Heart left ventricle (tissue), 16 donors: ENCODE measurements around the gene SOBP. TPM values are rescaled to one million over a fixed set of nuclear protein-coding genes. Genes with fewer than 3 reads are reported as not detected.
A peak's percentile ranks its signal among the peaks of the same experiment; 100 is the strongest.

ENCODE experiments used
- ATAC-seq, 4 donors: fragments of 200-7000 bp; cut with Tn5 transposase; one replicate each; pipeline ENCODE4 v1.9.1; 2020 to 2022; ENCODE audit warnings: moderate library complexity in 4 of 4, mild to moderate bottlenecking in 3 of 4, moderate number of reproducible peaks in 1 of 4
- DNase-seq, 5 donors: peaks; one replicate each; pipeline ENCODE4 v3.0.0-alpha.2; 2020
- H3K27ac ChIP-seq, 12 donors: fragments of 200-600 bp; sonication (generic) in 4 of 12; one replicate each; pipeline versions ENCODE4 v1.5.0 to v1.8.0; 2016 to 2022; ENCODE audit warnings: mild to moderate bottlenecking in 2 of 12
- H3K27me3 ChIP-seq, 9 donors: fragments of 200-600 bp; sonication (generic) in 2 of 9; one replicate each; pipeline versions ENCODE4 v1.5.1 to v1.8.0; 2016 to 2022; ENCODE audit warnings: mild to moderate bottlenecking in 3 of 9
- H3K36me3 ChIP-seq, 9 donors: fragments of 200-600 bp; sonication (generic) in 2 of 9; one replicate each; pipeline versions ENCODE4 v1.5.0 to v1.8.0; 2018 to 2022; ENCODE audit warnings: mild to moderate bottlenecking in 2 of 9
- H3K4me1 ChIP-seq, 12 donors: fragments of 200-600 bp; sonication (generic) in 4 of 12; one replicate each; pipeline versions ENCODE4 v1.5.0 to v1.8.0; 2016 to 2022; ENCODE audit warnings: mild to moderate bottlenecking in 3 of 12
- H3K4me3 ChIP-seq, 12 donors: fragments of 200-600 bp; sonication (generic) in 4 of 12; one replicate each; pipeline versions ENCODE4 v1.5.0 to v1.8.0; 2017 to 2022; ENCODE audit warnings: mild to moderate bottlenecking in 9 of 12, moderate library complexity in 4 of 12
- H3K9me3 ChIP-seq, 12 donors: fragments of 200-600 bp; sonication (generic) in 4 of 12; one replicate each; pipeline versions ENCODE4 v1.5.0 to v1.8.0; 2016 to 2022; ENCODE audit warnings: mild to moderate bottlenecking in 1 of 12
- CTCF ChIP-seq, 12 donors: fragments of 200-600 bp; sonication (generic) in 4 of 12; IDR thresholded peaks; one replicate each; pipeline versions ENCODE4 v1.5.0 to v1.8.0; 2018 to 2022; ENCODE audit warnings: antibody characterized with exemption in 12 of 12, mild to moderate bottlenecking in 5 of 12
- POLR2A ChIP-seq, 2 donors: fragments of 450-650 bp; IDR thresholded peaks; one replicate each; pipeline ENCODE4 v1.6.1; 2017; ENCODE audit warnings: antibody characterized with exemption in 2 of 2, mild to moderate bottlenecking in 2 of 2, moderate library complexity in 2 of 2
- WGBS, 4 donors: extraction: QIAGEN DNeasy Blood & Tissue Kit in 2 of 4; methylation state at CpG; one replicate each; pipeline versions ENCODE4 v1.1.5 to v1.1.7; 2013 to 2018; 5-methylcytosine and 5-hydroxymethylcytosine counted together
- intact Hi-C, 10 donors: fragments of 100-400 bp; cut with DNase I; formaldehyde crosslinking; loops; one replicate each; pipeline versions ENCODE4 v1.11.1 to v1.14.2; 2022
- polyA plus RNA-seq, 2 donors: library from polyadenylated mRNA; stranded (reverse); fragments of 200-250 nt; gene quantifications; one replicate each; pipeline ENCODE4 v1.2.3, GENCODE V29; 2013
- total RNA-seq, 9 donors: library from RNA; depleted of rRNA in 2 of 9; stranded (reverse); fragments of >200 nt in 2 of 9; fragmentation: NEBNext Ultra II Directional in 3 of 9; extraction: Animal tissue kit (Norgen Biotek cat#: 25700) in 3 of 9; gene quantifications; one replicate each; pipeline versions ENCODE4 v1.1.0 to v1.2.4, GENCODE V29; 2016 to 2023
- donor health status: ischemic (EF 13 %, LVEDD 7.1; RV severe dilation, severe dysfunction).
- donor health status: healthy with polysubstance abuse.
- donor health status: DM: no; HTN: yes; CAD: no.
- donor health status: DM: no; HTN: no; CAD: no.
- donor health status: ischemic (EF 25% LVEDD 6.9; RV normal size, moderate dysfunction).
- donor health status: ischemic (EF 25% LVEDD 5.7; RV mildly dilated, moderate dysfunction).
- donor health status: healthy.
- donor health status: DM: yes; HTN: yes; CAD: no.
- donor health status: ischemic (EF 35%, LVEDD 5.7; RV mildly dilated, moderate dysfunction).
- donor health status: nonischemic (EF 11% LVEDD 7.7; RV severe dilation, severe dysfunction).
- donor health status: DM: yes; HTN: yes; CAD: no.
- donor health status: PGD.
- donor health status: ischemic (EF 29% LVEDD 5.4; RV normal size, mild dysfunction).
- donor health status: nonischemic (EF 23%, LVEDD 6.1; RV moderate dilation, normal function).

SOBP gene
- total and polyA plus RNA-seq, 11 donors = 10.6 to 24.9 (median 16.4) TPM

GRCh38 chr6:107642861-107643328 is 153.0 kb downstream of the SOBP start:
- intact Hi-C loops = loop anchor here in 1 of 10 donors (5.0 kb wide), 1 partner anchor 151 kb away; the partner anchor contains the start of gene SOBP
- peak overlapping the region in 1 of 12 donors; percentile 40 for H3K27ac ChIP-seq
- 85 to 92% (median 90%) methylated on average over 3 of the region's 3 CpGs for WGBS, 4 donors

GRCh38 chr6:107644513-107644912 is 154.6 kb downstream of the SOBP start:
- DNase-seq (no peak), ATAC-seq (no peak)
- Histone ChIP-seq H3K4me1 (peaks cover 3 to 51% (median 36%) of the 10 kb centered on the region in 12 donors), H3K36me3 (no peaks in the 10 kb centered on the region), H3K27ac (no peak overlapping the region), H3K27me3 (no peaks in the 10 kb centered on the region), H3K4me3 (no peak overlapping the region), H3K9me3 (no peaks in the 10 kb centered on the region)
- TF ChIP-seq POLR2A (IDR thresholded peaks at IDR 0.05) (no peak), CTCF (IDR thresholded peaks at IDR 0.05) (no peak)
- intact Hi-C loops = loop anchor here in 1 of 10 donors (5.0 kb wide), 1 partner anchor 152 kb away; the partner anchor contains the start of gene SOBP
- 95 to 100% (median 98%) methylated on average over 1 of the region's 1 CpG for WGBS, 4 donors

More at GRCh38 chr6:107642861-107643328, 153.0 kb downstream of the SOBP start:
- no peak for TF ChIP-seq CTCF (IDR thresholded peaks at IDR 0.05)
- no peak for TF ChIP-seq POLR2A (IDR thresholded peaks at IDR 0.05)
- DNase-seq (no peak), ATAC-seq (no peak)
- Histone ChIP-seq H3K36me3 (no peaks in the 10 kb centered on the region), H3K27me3 (no peaks in the 10 kb centered on the region), H3K9me3 (no peaks in the 10 kb centered on the region), H3K4me1 (peaks cover 3 to 51% (median 36%) of the 10 kb centered on the region in 12 donors), H3K4me3 (no peak overlapping the region)

- 74 to 80% (median 76%) methylated on average over 4 of the region's 4 CpGs for WGBS, 4 donors
- no peaks in the 10 kb centered on the region for H3K9me3 ChIP-seq
- H3K27ac ChIP-seq = peak overlapping the region in 5 of 12 donors; percentile 16 to 63 (median 30)
- no peak for DNase-seq
- TF ChIP-seq CTCF (IDR thresholded peaks at IDR 0.05) (no peak), POLR2A (IDR thresholded peaks at IDR 0.05) (no peak)
- no peaks in the 10 kb centered on the region for H3K36me3 ChIP-seq
- intact Hi-C loops = loop anchor here in 1 of 10 donors (5.0 kb wide), 1 partner anchor 38 kb away; no protein-coding TSS in a partner anchor
- no peaks in the 10 kb centered on the region for H3K27me3 ChIP-seq
- H3K4me3 ChIP-seq = no peak overlapping the region
- H3K4me1 ChIP-seq = peaks cover 3 to 51% (median 35%) of the 10 kb centered on the region in 12 donors
- no peak for ATAC-seq
Measured at GRCh38 chr6:107645740-107646139, 155.8 kb downstream of the SOBP start.

- no peaks in the 10 kb centered on the region for H3K36me3 ChIP-seq
- intact Hi-C loops = loop anchor here in 1 of 10 donors (5.0 kb wide), 1 partner anchor 39 kb away; no protein-coding TSS in a partner anchor
- ATAC-seq (peak in 3 of 4 donors; percentile 67 to 72 (median 67)), DNase-seq (peak; percentile 68 to 80 (median 72))
- H3K27ac ChIP-seq = peak overlapping the region in 7 of 12 donors; percentile 14 to 63 (median 37)
- WGBS, 4 donors = 47 to 58% (median 50%) methylated on average over 9 of the region's 9 CpGs
- no peak for TF ChIP-seq POLR2A (IDR thresholded peaks at IDR 0.05)
- TF ChIP-seq CTCF (IDR thresholded peaks at IDR 0.05) = no peak
- H3K4me3 ChIP-seq = no peak overlapping the region
- no peaks in the 10 kb centered on the region for H3K9me3 ChIP-seq
- no peaks in the 10 kb centered on the region for H3K27me3 ChIP-seq
- H3K4me1 ChIP-seq = peaks cover 3 to 49% (median 32%) of the 10 kb centered on the region in 12 donors
Measured at GRCh38 chr6:107646176-107646575, 156.3 kb downstream of the SOBP start.
